Left lung (tissue), 10 donors: Measurements from ENCODE around the gene LIPN. TPM values are rescaled to one million over a fixed set of nuclear protein-coding genes. Genes with fewer than 3 reads are reported as not detected.

Source experiments
- ATAC-seq: fragments of 200-7000 bp; cut with Tn5 transposase; one replicate; pipeline ENCODE4 v1.9.1; 2020; ENCODE audit warnings: moderate library complexity
- DNase-seq, 4 donors: peaks; one replicate each; pipeline ENCODE4 v3.0.0-alpha.2; 2013 to 2020
- H3K27ac ChIP-seq, 2 donors: fragments of 200-600 bp; sonication (generic) in 1 of 2; one replicate each; pipeline versions ENCODE4 v1.5.0 to v1.8.0; 2020 to 2021
- H3K27me3 ChIP-seq, 2 donors: fragments of 200-600 bp; sonication (generic) in 1 of 2; one replicate each; pipeline versions ENCODE4 v1.5.0 to v1.8.0; 2020 to 2021
- H3K36me3 ChIP-seq, 2 donors: fragments of 200-600 bp; sonication (generic) in 1 of 2; one replicate each; pipeline versions ENCODE4 v1.5.0 to v1.8.0; 2020 to 2021
- H3K4me1 ChIP-seq, 2 donors: fragments of 200-600 bp; one replicate each; pipeline ENCODE4 v1.8.0; 2021
- H3K4me3 ChIP-seq, 2 donors: fragments of 200-600 bp; sonication (generic) in 1 of 2; one replicate each; pipeline versions ENCODE4 v1.5.0 to v1.8.0; 2020 to 2021; ENCODE audit warnings: mild to moderate bottlenecking in 1 of 2
- H3K9me3 ChIP-seq, 2 donors: fragments of 200-600 bp; sonication (generic) in 1 of 2; one replicate each; pipeline versions ENCODE4 v1.5.0 to v1.8.0; 2020 to 2021
- CTCF ChIP-seq, 2 donors: fragments of 200-600 bp; sonication (generic) in 1 of 2; IDR thresholded peaks; one replicate each; pipeline versions ENCODE4 v1.5.0 to v1.8.0; 2021; ENCODE audit warnings: antibody characterized with exemption in 2 of 2
- intact Hi-C, 2 donors: fragments of 100-400 bp; cut with DNase I; formaldehyde crosslinking; loops; one replicate each; pipeline versions ENCODE4 v1.11.2 to v1.14.2; 2022
- polyA plus RNA-seq, 6 donors: library from polyadenylated mRNA; unstranded; fragments of 120-200 nt; gene quantifications; one replicate each; pipeline ENCODE4 v1.2.1, GENCODE V29; 2013; ENCODE audit not compliant: insufficient read length in 6 of 6
- total RNA-seq, 2 donors: library from RNA; stranded (reverse); fragmentation: NEBNext Ultra II Directional; extraction: Animal tissue kit (Norgen Biotek cat#: 25700); gene quantifications; one replicate each; pipeline ENCODE4 v1.2.1, GENCODE V29; 2021
- donor health status: DM: no; HTN: yes; CAD: no.
- donor health status: DM: no; HTN: no; CAD: no.

Gene LIPN
- total and polyA plus RNA-seq, 8 donors, result 1.2 TPM; not detected in 7

DNA sequence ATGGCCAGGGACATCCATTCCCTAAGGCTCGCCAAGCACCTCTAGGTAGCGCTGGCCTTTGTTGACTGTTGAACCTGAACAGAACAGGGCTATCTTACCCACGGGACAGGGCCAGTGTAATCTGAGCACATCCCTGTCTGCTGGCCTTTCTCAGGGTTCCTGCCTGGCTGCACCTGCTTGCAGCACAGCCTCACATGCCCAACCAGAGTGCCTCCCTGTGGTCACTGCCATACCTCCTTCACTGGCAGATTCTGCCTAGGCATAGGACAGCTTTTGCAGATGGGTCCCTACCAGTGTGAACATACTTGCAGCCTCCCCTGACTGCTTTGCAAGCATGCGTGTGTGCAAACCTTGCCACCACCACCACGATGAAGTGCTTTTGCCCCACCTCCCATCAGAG lies 15.8 kb upstream of the LIPN start:
- Histone ChIP-seq H3K4me3 (no peak overlapping the region), H3K9me3 (peaks cover 0 to 12% of the 10 kb centered on the region in 2 donors), H3K27ac (no peak overlapping the region), H3K27me3 (no peaks in the 10 kb centered on the region), H3K36me3 (no peaks in the 10 kb centered on the region), H3K4me1 (no peaks in the 10 kb centered on the region)
- no peak for DNase-seq
- intact Hi-C loops, result no loop called here
- TF ChIP-seq CTCF (IDR thresholded peaks at IDR 0.05), result no peak
- ATAC-seq, result peak; percentile 18

DNA sequence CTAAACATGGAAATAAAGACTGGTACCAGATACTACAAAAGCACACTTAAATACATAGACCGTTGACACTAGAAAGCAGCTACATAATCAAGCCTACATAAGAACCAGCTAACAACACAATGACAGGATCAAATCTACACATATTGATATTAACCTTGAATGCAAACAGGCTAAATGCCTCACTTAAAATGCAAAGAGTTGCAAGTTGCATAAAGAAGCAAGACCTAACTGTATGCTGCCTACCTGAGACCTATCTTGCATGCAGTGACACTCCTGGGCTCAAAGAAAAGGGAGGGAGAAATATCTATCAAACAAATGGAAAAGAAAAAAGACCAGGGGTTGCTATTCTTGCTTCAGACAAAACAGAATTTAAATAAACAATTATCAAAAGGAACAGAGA lies 14.2 kb upstream of the LIPN start:
- H3K4me3 ChIP-seq, result no peak overlapping the region
- peaks cover 0 to 17% of the 10 kb centered on the region in 2 donors for H3K9me3 ChIP-seq
- no peaks in the 10 kb centered on the region for H3K36me3 ChIP-seq
- TF ChIP-seq CTCF (IDR thresholded peaks at IDR 0.05), result no peak
- intact Hi-C loops, result no loop called here
- no peaks in the 10 kb centered on the region for H3K27me3 ChIP-seq
- ATAC-seq (no peak), DNase-seq (no peak)
- H3K4me1 ChIP-seq, result no peaks in the 10 kb centered on the region
- no peak overlapping the region for H3K27ac ChIP-seq

DNA sequence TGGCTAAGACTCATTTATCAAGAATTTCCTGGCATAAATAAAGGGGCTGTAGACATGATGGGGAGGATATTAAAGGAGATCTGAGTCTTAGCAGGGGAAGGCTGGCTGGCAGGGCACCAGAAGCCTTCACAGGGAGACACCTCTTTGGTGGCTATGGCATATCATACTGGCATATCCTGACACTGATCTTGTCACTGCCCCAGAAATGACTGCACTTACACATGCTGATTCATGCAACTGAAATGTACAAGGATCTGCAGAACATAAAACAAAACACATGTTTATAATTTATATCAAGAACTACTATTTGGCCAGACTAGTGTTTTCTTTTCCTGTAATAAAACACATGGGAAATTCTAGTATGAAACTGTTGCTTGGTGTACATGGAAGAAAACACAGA lies 5.5 kb upstream of the LIPN start:
- no peak for ATAC-seq
- no peak for TF ChIP-seq CTCF (IDR thresholded peaks at IDR 0.05)
- DNase-seq, result no peak

GRCh38 chr10:88755753-88756152 lies 4.1 kb upstream of the LIPN start:
- Histone ChIP-seq H3K36me3 (no peaks in the 10 kb centered on the region), H3K9me3 (no peaks in the 10 kb centered on the region), H3K4me3 (no peak overlapping the region), H3K27ac (no peak overlapping the region), H3K4me1 (no peaks in the 10 kb centered on the region), H3K27me3 (no peaks in the 10 kb centered on the region)
- intact Hi-C loops, result no loop called here
- TF ChIP-seq CTCF (IDR thresholded peaks at IDR 0.05), result no peak
- no peak for ATAC-seq
- DNase-seq, result no peak

More for the DNA sequence above, 5.5 kb upstream of the LIPN start:
- Histone ChIP-seq H3K36me3 (no peaks in the 10 kb centered on the region), H3K27ac (no peak overlapping the region), H3K9me3 (peaks cover 0 to 2% of the 10 kb centered on the region in 2 donors), H3K4me3 (no peak overlapping the region), H3K27me3 (no peaks in the 10 kb centered on the region), H3K4me1 (no peaks in the 10 kb centered on the region)
- intact Hi-C loops, result no loop called here

DNA sequence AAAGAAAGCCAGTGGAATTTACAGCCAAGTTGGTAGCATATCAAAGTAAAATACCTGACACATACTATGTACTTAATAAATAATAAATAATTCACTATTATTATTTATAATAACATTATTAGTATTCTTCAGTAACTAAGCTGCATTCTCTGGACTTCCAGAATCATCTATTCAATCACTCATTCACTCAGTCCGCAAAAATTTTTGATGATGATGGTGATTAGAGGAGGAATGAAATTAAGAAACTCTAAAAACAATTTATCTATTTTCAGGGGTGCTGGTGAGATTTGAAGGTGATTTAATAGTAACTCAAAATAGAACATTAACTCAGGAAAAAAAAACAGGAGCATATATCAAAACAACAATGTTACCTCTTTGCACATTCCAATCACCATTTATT lies 3.2 kb upstream of the LIPN start:
- H3K36me3 ChIP-seq, result no peaks in the 10 kb centered on the region
- TF ChIP-seq CTCF (IDR thresholded peaks at IDR 0.05), result no peak
- intact Hi-C loops, result no loop called here
- DNase-seq (no peak), ATAC-seq (no peak)
- no peak overlapping the region for H3K4me3 ChIP-seq
- no peak overlapping the region for H3K27ac ChIP-seq
- H3K9me3 ChIP-seq, result no peaks in the 10 kb centered on the region
- H3K27me3 ChIP-seq, result no peaks in the 10 kb centered on the region
- no peaks in the 10 kb centered on the region for H3K4me1 ChIP-seq
